HG03159 (cell line): ENCODE measurements around the gene STRA6.

Experiments used
- ATAC-seq: cut with Tn5 transposase; IDR thresholded peaks from one replicate; pipeline ENCODE4 v1.9.1; 2021; ENCODE audit warnings: mild to moderate bottlenecking, moderate library complexity; ENCODE audit not compliant: unreplicated experiment

The STRA6 gene

GRCh38 chr15:74202452-74203401, at the start of gene STRA6:
STRA6 (minus strand) TSS chr15:74202787; CDS start chr15:74202267, 520 bp downstream.
- ATAC-seq: no peak

GRCh38 chr15:74252291-74252690, 49.7 kb upstream of the STRA6 start:
- no peak for ATAC-seq

- ATAC-seq: no peak
These were observed 48.7 kb upstream of the STRA6 start for GRCh38 chr15:74251131-74251811.

GRCh38 chr15:74250266-74250665, 47.7 kb upstream of the STRA6 start:
- ATAC-seq: no peak

GRCh38 chr15:74245342-74245931, 42.9 kb upstream of the STRA6 start:
- ATAC-seq: no peak

GRCh38 chr15:74244822-74245341, 42.3 kb upstream of the STRA6 start:
- no peak for ATAC-seq

- no peak for ATAC-seq
These were observed 40.8 kb upstream of the STRA6 start for GRCh38 chr15:74243431-74243830.

- ATAC-seq: no peak
These were observed 40.0 kb upstream of the STRA6 start for GRCh38 chr15:74242441-74243185.

GRCh38 chr15:74240897-74241614, 38.5 kb upstream of the STRA6 start:
- ATAC-seq: no peak

- ATAC-seq: no peak
These were observed 37.5 kb upstream of the STRA6 start for GRCh38 chr15:74240002-74240568.

- no peak for ATAC-seq
These were observed 36.6 kb upstream of the STRA6 start for GRCh38 chr15:74239051-74239705.

GRCh38 chr15:74235962-74236361, 33.4 kb upstream of the STRA6 start, which contains the start of gene CCDC33:
CCDC33 (plus strand) TSS chr15:74236326; CDS start chr15:74236720, 394 bp downstream.
- no peak for ATAC-seq

GRCh38 chr15:74234598-74234875, 31.9 kb upstream of the STRA6 start:
- no peak for ATAC-seq

- no peak for ATAC-seq
These were observed 31.4 kb upstream of the STRA6 start for GRCh38 chr15:74233851-74234597.

- no peak for ATAC-seq
These were observed 30.8 kb upstream of the STRA6 start for GRCh38 chr15:74233373-74233772.

- no peak for ATAC-seq
These were observed 28.9 kb upstream of the STRA6 start for GRCh38 chr15:74231475-74231874.

GRCh38 chr15:74229686-74230085, 27.1 kb upstream of the STRA6 start:
- ATAC-seq: no peak

GRCh38 chr15:74228723-74229081, 26.1 kb upstream of the STRA6 start:
- ATAC-seq: no peak
